ENCODE results near the gene HOXB1.
"Not testable (repeated sequence)": the region's sequence is repeated elsewhere in the genome, so short reads cannot be mapped to it uniquely, and the experiment has no call there.

HOXB1 gene

DNA sequence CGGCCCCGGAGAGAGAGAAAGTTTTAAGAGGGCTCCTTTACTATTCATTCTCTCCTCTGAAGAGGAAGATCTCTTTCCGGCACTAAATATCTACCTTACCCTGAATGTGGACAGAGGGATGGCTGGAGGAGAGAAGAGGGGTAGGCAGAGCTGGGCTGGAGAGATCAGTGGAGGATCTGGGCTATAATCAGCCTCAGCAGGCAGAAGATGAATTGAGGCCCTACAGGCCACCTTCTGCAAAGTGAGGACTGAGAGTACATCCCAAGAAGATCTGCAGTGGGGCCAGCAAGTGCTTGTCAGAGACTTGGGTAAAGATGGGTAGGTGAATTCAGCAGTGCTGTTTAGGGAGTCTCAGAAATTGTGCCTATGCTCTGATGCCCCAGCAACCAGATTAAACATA lies 6.5 kb upstream of the HOXB1 start:
- peaks cover 5 to 16% of the 10 kb centered on the region in 2 donors for H3K4me1 ChIP-seq (ENCODE audit: control insufficient read depth in 1 of 2, insufficient read depth in 2 of 2, low read length in 2 of 2)
- H3K4me3 ChIP-seq (ENCODE audit: low read depth in 1 of 2, low read length in 2 of 2), result no peak overlapping the region
- H3K27me3 ChIP-seq (ENCODE audit: low read depth, low read length), result no peaks in the 10 kb centered on the region
- no peaks in the 10 kb centered on the region for H3K9me3 ChIP-seq (ENCODE audit: control insufficient read depth in 1 of 2, low read length in 2 of 2)
- no peak overlapping the region for H3K27ac ChIP-seq (ENCODE audit: low read length)
- no peaks in the 10 kb centered on the region for H3K36me3 ChIP-seq (ENCODE audit: control insufficient read depth in 1 of 2, insufficient read depth in 2 of 2, low read length in 2 of 2)

DNA sequence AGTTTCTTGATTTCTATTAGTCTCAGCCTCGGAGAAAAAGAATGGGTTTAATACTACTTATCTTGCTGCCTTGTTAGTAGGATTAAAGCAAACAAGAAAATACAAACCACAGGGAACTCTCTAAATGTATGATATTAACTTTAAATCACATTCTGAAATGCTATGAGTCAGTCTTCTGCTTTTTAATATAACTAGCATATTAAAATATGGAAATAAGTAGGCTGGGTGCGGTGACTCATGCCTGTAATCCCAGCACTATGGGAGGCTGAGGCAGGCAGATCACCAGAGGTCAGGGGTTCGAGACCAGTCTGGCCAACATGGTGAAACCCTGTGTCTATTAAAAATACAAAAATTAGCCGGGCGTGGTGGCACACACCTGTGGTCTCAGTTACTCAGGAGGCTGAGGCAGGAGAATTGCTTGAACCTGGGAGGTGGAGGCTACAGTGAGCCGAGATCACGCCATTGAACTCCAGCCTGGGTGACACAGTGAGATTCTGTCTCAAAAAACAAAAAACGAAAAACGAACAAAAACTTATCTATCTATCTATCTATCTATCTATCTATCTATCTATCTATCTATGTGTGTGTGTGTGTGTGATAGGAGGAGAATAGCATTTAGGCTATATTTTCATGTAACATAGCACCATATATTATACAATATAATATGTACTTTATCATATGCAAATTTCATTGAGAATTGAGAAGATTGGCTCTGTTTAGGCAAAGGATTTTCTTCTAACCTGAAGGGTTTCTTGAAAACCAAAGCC lies 5.2 kb upstream of the HOXB1 start:
- H3K9me3 ChIP-seq (ENCODE audit: control insufficient read depth in 1 of 2, low read length in 2 of 2); H3K36me3 ChIP-seq (ENCODE audit: control insufficient read depth in 1 of 2, insufficient read depth in 2 of 2, low read length in 2 of 2); H3K27ac ChIP-seq (ENCODE audit: low read length); H3K4me3 ChIP-seq (ENCODE audit: low read depth in 1 of 2, low read length in 2 of 2); H3K27me3 ChIP-seq (ENCODE audit: low read depth, low read length): not testable (repeated sequence)
- peaks cover 1 to 15% of the 10 kb centered on the region in 2 donors for H3K4me1 ChIP-seq (ENCODE audit: control insufficient read depth in 1 of 2, insufficient read depth in 2 of 2, low read length in 2 of 2)

DNA sequence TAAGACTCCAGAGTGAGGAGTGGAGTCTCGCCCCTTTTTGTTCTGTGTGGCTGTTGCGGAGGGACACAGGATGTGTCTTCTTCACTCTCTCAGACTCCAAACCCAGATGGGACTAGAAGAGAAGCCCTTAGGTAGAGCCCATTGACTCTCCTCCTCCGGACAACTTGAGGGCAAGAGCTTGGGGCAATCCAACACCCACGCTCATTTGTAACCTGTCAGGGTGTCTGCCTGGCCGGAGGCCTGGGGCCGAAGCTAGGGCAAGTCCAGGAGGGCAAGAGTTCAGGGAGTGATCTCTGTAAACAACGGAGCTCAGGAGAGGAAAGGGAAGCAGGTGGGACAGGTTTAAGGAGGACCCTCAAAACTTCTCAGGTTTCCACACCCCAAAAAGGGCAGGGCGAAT lies 1.4 kb upstream of the HOXB1 start:
- Histone ChIP-seq H3K4me3 (ENCODE audit: low read depth in 1 of 2, low read length in 2 of 2) (no peak overlapping the region), H3K4me1 (ENCODE audit: control insufficient read depth in 1 of 2, insufficient read depth in 2 of 2, low read length in 2 of 2) (peaks cover 0 to 6% of the 10 kb centered on the region in 2 donors), H3K27me3 (ENCODE audit: low read depth, low read length) (no peaks in the 10 kb centered on the region), H3K27ac (ENCODE audit: low read length) (no peak overlapping the region), H3K9me3 (ENCODE audit: control insufficient read depth in 1 of 2, low read length in 2 of 2) (no peaks in the 10 kb centered on the region), H3K36me3 (ENCODE audit: control insufficient read depth in 1 of 2, insufficient read depth in 2 of 2, low read length in 2 of 2) (no peaks in the 10 kb centered on the region)

DNA sequence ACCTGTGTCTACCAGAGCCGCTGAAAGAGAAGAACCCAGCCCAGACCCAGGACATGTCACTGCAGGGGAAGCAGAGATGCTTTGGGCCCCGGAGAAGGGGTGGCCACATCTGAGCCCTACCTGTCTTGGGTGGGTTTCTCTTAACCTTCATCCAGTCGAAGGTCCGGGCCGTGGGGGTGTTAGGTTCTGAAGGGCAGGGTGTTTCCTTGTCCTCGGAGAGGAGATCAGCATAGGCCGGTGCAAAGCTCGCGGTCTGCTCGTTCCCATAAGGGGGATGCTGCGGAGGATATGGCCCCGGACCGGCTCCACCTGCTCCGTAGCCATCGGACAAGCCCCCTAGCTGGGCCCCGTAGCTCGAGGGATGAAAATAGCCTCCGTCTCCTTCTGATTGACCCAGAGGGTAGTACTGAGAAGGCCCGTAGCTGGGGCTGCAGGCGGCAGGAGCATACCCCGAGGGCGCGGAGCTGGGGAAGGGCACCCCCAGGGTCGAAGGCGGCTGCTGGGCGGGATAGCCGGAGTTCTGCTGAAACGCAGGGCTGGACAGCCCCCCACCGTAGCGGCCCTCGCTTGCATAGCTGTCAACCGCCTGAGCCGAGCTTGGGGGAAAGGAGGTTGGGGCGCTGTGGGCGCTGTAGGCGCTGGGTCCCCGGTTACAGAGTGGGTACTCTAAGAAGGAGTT lies 464 bp downstream of the HOXB1 start:
- Histone ChIP-seq H3K4me1 (ENCODE audit: control insufficient read depth in 1 of 2, insufficient read depth in 2 of 2, low read length in 2 of 2) (peaks cover 0 to 6% of the 10 kb centered on the region in 2 donors), H3K9me3 (ENCODE audit: control insufficient read depth in 1 of 2, low read length in 2 of 2) (no peaks in the 10 kb centered on the region), H3K27me3 (ENCODE audit: low read depth, low read length) (no peaks in the 10 kb centered on the region), H3K4me3 (ENCODE audit: low read depth in 1 of 2, low read length in 2 of 2) (no peak overlapping the region), H3K27ac (ENCODE audit: low read length) (no peak overlapping the region), H3K36me3 (ENCODE audit: control insufficient read depth in 1 of 2, insufficient read depth in 2 of 2, low read length in 2 of 2) (no peaks in the 10 kb centered on the region)

DNA sequence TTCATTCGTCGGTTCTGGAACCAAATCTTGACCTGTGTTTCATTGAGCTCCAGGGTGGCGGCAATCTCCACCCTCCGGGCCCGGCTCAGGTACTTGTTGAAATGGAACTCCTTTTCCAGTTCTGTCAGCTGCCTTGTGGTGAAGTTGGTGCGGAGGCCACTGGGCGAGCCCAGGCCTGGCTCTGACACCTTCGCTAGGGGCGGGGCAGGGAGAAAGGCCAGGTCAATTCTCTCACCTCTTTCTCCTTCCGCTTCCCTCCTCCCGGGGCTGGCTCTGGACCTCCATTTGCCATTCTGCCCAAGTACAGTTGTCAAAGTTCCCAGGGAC lies 1.2 kb downstream of the HOXB1 start:
- Histone ChIP-seq H3K27ac (ENCODE audit: low read length) (no peak overlapping the region), H3K4me1 (ENCODE audit: control insufficient read depth in 1 of 2, insufficient read depth in 2 of 2, low read length in 2 of 2) (peaks cover 0 to 6% of the 10 kb centered on the region in 2 donors), H3K9me3 (ENCODE audit: control insufficient read depth in 1 of 2, low read length in 2 of 2) (no peaks in the 10 kb centered on the region), H3K27me3 (ENCODE audit: low read depth, low read length) (no peaks in the 10 kb centered on the region), H3K4me3 (ENCODE audit: low read depth in 1 of 2, low read length in 2 of 2) (no peak overlapping the region), H3K36me3 (ENCODE audit: control insufficient read depth in 1 of 2, insufficient read depth in 2 of 2, low read length in 2 of 2) (no peaks in the 10 kb centered on the region)

DNA sequence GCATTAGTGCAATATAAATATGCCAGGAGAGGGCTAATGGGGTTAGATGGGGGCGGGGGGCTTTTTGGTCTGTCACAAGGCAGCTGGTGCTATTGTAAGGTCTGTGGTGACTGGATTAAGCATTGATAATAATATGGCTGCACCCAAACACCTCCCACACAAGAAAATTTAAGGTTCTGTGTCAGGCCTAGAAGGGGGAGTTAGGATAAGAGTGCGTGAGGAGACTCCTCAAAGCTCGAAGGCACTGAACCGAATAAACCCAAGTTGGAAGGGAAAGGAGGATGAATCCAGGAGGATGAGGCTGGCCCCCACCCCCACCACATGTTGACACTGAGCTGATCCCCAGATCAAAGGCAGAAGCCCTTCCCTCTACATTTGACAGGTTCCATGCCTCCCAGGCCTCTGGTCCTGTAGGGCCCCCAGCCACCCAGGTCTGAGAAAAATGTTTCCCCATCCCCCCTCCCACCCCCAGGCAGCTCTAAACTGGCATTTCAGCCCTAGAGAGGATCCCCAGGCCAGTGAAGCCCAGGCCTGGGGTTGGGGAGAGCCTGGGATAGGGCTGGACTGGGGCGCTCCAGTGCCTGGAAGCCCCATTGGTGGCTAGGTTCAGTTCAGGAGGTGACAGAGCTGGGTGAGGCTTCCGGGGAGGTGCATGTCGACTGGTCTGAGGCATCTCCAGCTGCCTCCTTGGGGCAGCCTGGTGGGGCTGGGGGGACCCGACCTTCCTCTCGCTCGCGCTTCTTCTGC lies 1.7 kb downstream of the HOXB1 start:
- Histone ChIP-seq H3K27ac (ENCODE audit: low read length) (no peak overlapping the region), H3K4me3 (ENCODE audit: low read depth in 1 of 2, low read length in 2 of 2) (no peak overlapping the region), H3K27me3 (ENCODE audit: low read depth, low read length) (no peaks in the 10 kb centered on the region), H3K9me3 (ENCODE audit: control insufficient read depth in 1 of 2, low read length in 2 of 2) (no peaks in the 10 kb centered on the region), H3K36me3 (ENCODE audit: control insufficient read depth in 1 of 2, insufficient read depth in 2 of 2, low read length in 2 of 2) (no peaks in the 10 kb centered on the region), H3K4me1 (ENCODE audit: control insufficient read depth in 1 of 2, insufficient read depth in 2 of 2, low read length in 2 of 2) (peaks cover 0 to 6% of the 10 kb centered on the region in 2 donors)

DNA sequence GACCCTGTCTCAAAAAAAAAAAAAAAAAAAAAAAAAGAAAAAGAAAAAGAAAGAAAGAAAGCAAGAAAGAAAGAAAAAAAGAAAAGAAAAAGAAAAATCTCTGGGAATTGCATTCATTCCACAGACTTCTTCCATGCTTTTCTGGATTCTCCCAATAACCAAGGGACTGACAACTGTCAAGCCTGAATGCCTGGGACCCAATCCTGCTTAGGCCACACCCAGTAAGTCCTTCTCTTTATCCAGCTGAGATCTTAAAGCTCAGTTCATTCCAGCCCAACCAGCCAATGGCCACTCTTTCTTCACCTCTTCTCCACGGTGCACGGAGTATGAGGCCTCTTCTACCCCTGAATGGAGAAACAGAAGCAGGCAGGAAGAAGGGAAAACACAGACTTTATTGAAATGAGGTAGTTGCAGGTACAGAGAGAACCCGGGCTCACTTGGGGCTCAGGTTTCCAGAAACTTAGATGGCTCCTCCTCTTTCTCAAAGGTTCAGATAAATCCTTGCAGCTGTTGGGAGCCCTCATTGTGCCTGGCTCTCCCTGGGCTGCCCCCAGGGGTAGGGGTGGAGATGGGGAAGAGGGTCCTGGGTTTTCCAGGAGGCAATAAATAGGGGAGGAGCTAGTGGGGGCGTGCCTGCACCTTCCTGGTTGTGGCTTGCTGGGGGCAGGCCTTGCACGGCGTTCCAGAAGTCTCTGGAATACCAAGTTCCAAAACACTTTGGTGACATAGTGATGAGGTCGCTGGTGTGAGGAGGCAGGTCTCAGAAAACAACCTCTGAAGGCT lies 2.5 kb downstream of the HOXB1 start:
- Histone ChIP-seq H3K27me3 (ENCODE audit: low read depth, low read length) (no peaks in the 10 kb centered on the region), H3K27ac (ENCODE audit: low read length) (no peak overlapping the region)

DNA sequence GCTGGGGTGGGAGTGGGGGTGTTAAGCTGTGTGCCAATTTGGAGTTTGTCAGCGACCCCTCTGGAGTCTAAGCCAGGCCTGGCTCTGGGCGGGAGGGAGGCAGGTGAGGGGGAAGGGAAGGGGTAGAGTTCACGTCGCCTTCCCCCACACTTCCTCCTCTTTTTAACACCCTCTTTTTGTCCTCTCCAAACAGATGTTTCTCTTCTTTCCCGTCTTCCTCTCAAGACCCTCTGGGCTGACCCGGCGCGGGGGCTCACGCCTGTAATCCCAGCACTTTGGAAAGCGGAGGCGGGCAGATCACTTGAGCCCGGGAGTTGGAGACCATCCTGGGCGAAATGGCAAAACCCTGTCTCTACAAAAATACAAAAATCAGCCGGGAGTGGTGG lies 3.3 kb downstream of the HOXB1 start:
- Histone ChIP-seq H3K4me3 (ENCODE audit: low read depth in 1 of 2, low read length in 2 of 2) (peak overlapping the region in 1 of 2 donors; percentile 30), H3K9me3 (ENCODE audit: control insufficient read depth in 1 of 2, low read length in 2 of 2) (no peaks in the 10 kb centered on the region), H3K27me3 (ENCODE audit: low read depth, low read length) (no peaks in the 10 kb centered on the region), H3K36me3 (ENCODE audit: control insufficient read depth in 1 of 2, insufficient read depth in 2 of 2, low read length in 2 of 2) (no peaks in the 10 kb centered on the region), H3K27ac (ENCODE audit: low read length) (no peak overlapping the region), H3K4me1 (ENCODE audit: control insufficient read depth in 1 of 2, insufficient read depth in 2 of 2, low read length in 2 of 2) (peaks cover 4 to 13% of the 10 kb centered on the region in 2 donors)

More for the DNA sequence above, 2.5 kb downstream of the HOXB1 start:
- no peaks in the 10 kb centered on the region for H3K36me3 ChIP-seq (ENCODE audit: control insufficient read depth in 1 of 2, insufficient read depth in 2 of 2, low read length in 2 of 2)
- no peaks in the 10 kb centered on the region for H3K9me3 ChIP-seq (ENCODE audit: control insufficient read depth in 1 of 2, low read length in 2 of 2)
- H3K4me3 ChIP-seq (ENCODE audit: low read depth in 1 of 2, low read length in 2 of 2), result no peak overlapping the region
- peaks cover 0 to 7% of the 10 kb centered on the region in 2 donors for H3K4me1 ChIP-seq (ENCODE audit: control insufficient read depth in 1 of 2, insufficient read depth in 2 of 2, low read length in 2 of 2)

DNA sequence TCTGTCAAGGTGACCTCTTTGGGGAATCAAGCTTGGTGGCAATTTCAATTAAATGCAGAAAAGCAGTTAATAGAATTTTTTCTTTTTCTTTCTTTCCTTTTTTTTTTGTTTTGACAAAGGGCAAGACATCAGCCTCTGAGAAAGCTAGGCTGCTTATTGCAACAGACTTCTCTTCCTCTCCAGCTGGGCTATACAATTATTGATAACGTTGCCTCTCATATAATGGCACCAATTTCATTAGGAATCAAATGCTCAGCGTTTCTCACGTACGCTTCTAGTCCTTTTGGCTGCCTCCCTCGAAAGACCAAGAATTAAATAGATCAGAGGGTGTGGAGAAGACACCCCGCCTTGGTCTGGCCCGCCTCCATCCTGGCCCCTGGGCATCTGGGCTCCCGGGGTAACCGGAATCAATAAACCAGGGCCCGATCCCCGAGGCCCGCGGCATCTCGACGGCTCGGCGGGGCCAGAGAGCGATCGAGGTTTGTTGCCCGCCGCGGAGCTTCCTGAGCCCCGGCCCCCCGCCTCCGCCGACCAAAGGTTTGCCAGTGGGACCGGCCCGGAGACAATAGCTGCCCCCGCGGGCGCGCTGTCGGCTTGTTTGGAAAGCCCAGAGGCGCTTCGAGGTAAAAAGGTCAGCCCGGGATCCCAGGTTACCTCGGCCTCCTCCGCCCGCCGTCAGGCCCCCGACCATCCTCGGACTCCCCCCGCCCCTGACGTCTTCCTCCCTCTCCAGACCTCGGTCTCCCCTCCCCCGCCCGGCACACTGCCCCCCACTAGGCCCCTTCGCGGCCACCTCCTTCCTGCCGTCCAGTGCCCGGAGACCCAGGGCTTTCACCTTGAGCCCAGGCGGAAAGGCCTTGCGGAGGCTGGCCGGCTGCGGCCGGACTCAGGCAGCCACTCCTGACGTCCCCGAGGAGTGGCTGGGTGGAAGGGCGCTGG lies 3.9 kb downstream of the HOXB1 start:
- H3K27ac ChIP-seq (ENCODE audit: low read length), result no peak overlapping the region
- H3K36me3 ChIP-seq (ENCODE audit: control insufficient read depth in 1 of 2, insufficient read depth in 2 of 2, low read length in 2 of 2), result no peaks in the 10 kb centered on the region
- peak overlapping the region in 1 of 2 donors; percentile 30 for H3K4me3 ChIP-seq (ENCODE audit: low read depth in 1 of 2, low read length in 2 of 2)
- H3K27me3 ChIP-seq (ENCODE audit: low read depth, low read length), result no peaks in the 10 kb centered on the region
- no peaks in the 10 kb centered on the region for H3K9me3 ChIP-seq (ENCODE audit: control insufficient read depth in 1 of 2, low read length in 2 of 2)
- H3K4me1 ChIP-seq (ENCODE audit: control insufficient read depth in 1 of 2, insufficient read depth in 2 of 2, low read length in 2 of 2), result peaks cover 11 to 19% of the 10 kb centered on the region in 2 donors

DNA sequence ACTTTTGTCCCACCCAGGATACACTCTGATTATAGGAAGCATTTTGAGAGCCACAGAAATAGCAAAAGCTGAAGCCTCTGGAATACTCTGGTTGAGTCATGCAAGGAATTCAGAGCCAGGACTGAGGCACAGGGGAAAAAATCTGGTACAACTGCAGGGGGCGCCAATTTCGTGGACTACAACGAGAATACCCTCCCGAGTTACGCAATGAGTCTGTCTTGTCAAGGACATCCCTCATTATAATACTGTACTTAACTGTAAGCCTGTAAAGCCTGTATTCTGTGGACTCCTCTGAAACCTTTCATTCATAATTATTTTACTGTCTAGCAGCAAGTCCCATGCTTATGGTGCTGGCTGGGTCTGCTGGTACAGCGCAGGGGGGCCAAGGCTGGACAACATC lies 7.8 kb downstream of the HOXB1 start:
- H3K27me3 ChIP-seq (ENCODE audit: low read depth, low read length), result no peaks in the 10 kb centered on the region
- no peaks in the 10 kb centered on the region for H3K9me3 ChIP-seq (ENCODE audit: control insufficient read depth in 1 of 2, low read length in 2 of 2)
- peak overlapping the region; percentile 16 for H3K27ac ChIP-seq (ENCODE audit: low read length)
- H3K4me3 ChIP-seq (ENCODE audit: low read depth in 1 of 2, low read length in 2 of 2), result no peak overlapping the region
- no peaks in the 10 kb centered on the region for H3K36me3 ChIP-seq (ENCODE audit: control insufficient read depth in 1 of 2, insufficient read depth in 2 of 2, low read length in 2 of 2)
- peaks cover 12 to 23% of the 10 kb centered on the region in 2 donors for H3K4me1 ChIP-seq (ENCODE audit: control insufficient read depth in 1 of 2, insufficient read depth in 2 of 2, low read length in 2 of 2)
